H1 (cell line): Measurements from ENCODE around the gene CCDC171. TPM values are rescaled to one million over a fixed set of nuclear protein-coding genes. Genes with fewer than 3 reads are reported as not detected.
A peak's percentile ranks its signal among the peaks of the same experiment; 100 is the strongest.

Experiments
- CTCF ChIA-PET: fragments of 300-600 bp; sonication (Branson Sonifier 250); formaldehyde crosslinking; loops from one replicate; lab custom pipeline; 2021; ENCODE audit not compliant: partially characterized antibody; lab: Charles Lee
- POLR2A ChIA-PET: fragments of 300-600 bp; sonication (Branson Sonifier 250); formaldehyde crosslinking; loops from one replicate; lab custom pipeline; 2021; ENCODE audit warnings: inconsistent platforms; ENCODE audit not compliant: partially characterized antibody; lab: Charles Lee
- DNase-seq, 2 experiments: peaks; one replicate each; pipeline versions ENCODE4 v3.0.0 to v3.0.0-alpha.2; 2010 to 2022; ENCODE audit warnings: low spot score in 2 of 2, low read depth in 1 of 2, mixed read lengths in 1 of 2
- FAIRE-seq: peaks from 2 replicates; lab custom pipeline; 2011; peaks lifted over from hg19 to GRCh38; lab: Jason Lieb, UNC
- H2AFZ ChIP-seq: 2 replicates; pipeline ENCODE4 v1.8.1; 2012; ENCODE audit warnings: low read length, inconsistent platforms
- H2AK5ac ChIP-seq: 2 replicates; pipeline ENCODE4 v1.6.1; 2013; ENCODE audit warnings: low read depth, low read length
- H2BK120ac ChIP-seq: replicated peaks from 2 replicates; pipeline ENCODE3; 2013; ENCODE audit warnings: low read depth, low read length, inconsistent platforms
- H2BK12ac ChIP-seq: 2 replicates; pipeline ENCODE4 v1.6.1; 2013; ENCODE audit warnings: low read depth, low read length
- H2BK15ac ChIP-seq: 2 replicates; pipeline ENCODE4 v1.6.1; 2013; ENCODE audit warnings: low read length
- H2BK20ac ChIP-seq: 2 replicates; pipeline ENCODE4 v1.6.1; 2013; ENCODE audit warnings: low read length
- H2BK5ac ChIP-seq: 2 replicates; pipeline ENCODE4 v1.6.1; 2013; ENCODE audit warnings: low read depth, low read length
- H3K14ac ChIP-seq: 2 replicates; pipeline ENCODE4 v1.6.1; 2013; ENCODE audit warnings: inconsistent platforms; ENCODE audit not compliant: insufficient read length
- H3K18ac ChIP-seq: 2 replicates; pipeline ENCODE4 v1.6.1; 2013; ENCODE audit warnings: low read length; ENCODE audit errors: extremely low read depth
- H3K23ac ChIP-seq: 2 replicates; pipeline ENCODE4 v1.6.1; 2013; ENCODE audit warnings: inconsistent platforms; ENCODE audit not compliant: insufficient read length
- H3K23me2 ChIP-seq: 2 replicates; pipeline ENCODE4 v1.6.1; 2013; ENCODE audit warnings: low read depth, low read length
- H3K27ac ChIP-seq: 2 replicates; pipeline ENCODE4 v1.6.1; 2011; ENCODE audit warnings: low read depth, low read length, inconsistent platforms
- H3K27me3 ChIP-seq, 4 experiments: replicated peaks in 1 of 4; 1 replicate in 1 of 4; 2 replicates in 3 of 4; pipeline versions ENCODE4 v1.6.1 to v1.8.1; 2011 to 2013; ENCODE audit warnings: low read length in 3 of 4, mild to moderate bottlenecking in 3 of 4, inconsistent platforms in 2 of 4, mixed read lengths in 2 of 4, moderate library complexity in 1 of 4; ENCODE audit not compliant: control insufficient read depth in 3 of 4, insufficient read depth in 3 of 4; ENCODE audit errors: extremely low read depth in 1 of 4
- H3K36me3 ChIP-seq, 4 experiments: 2 replicates each; pipeline versions ENCODE4 v1.6.1 to v1.8.1; 2011 to 2013; ENCODE audit warnings: mild to moderate bottlenecking in 4 of 4, low read length in 3 of 4, moderate library complexity in 2 of 4, control low read depth in 1 of 4, inconsistent platforms in 1 of 4; ENCODE audit not compliant: insufficient read depth in 4 of 4, control insufficient read depth in 2 of 4
- H3K4ac ChIP-seq: replicated peaks from 2 replicates; pipeline ENCODE3; 2013; ENCODE audit warnings: low read length, low read depth, mixed read lengths, inconsistent platforms; ENCODE audit not compliant: insufficient read length
- H3K4me1 ChIP-seq, 4 experiments: replicated peaks in 1 of 4; 1 replicate in 1 of 4; 2 replicates in 3 of 4; pipeline versions ENCODE4 v1.6.1 to v1.8.1; 2011 to 2013; ENCODE audit warnings: low read length in 3 of 4, inconsistent platforms in 2 of 4, mixed read lengths in 1 of 4; ENCODE audit not compliant: insufficient read depth in 4 of 4, control insufficient read depth in 3 of 4
- H3K4me2 ChIP-seq, 2 experiments: 2 replicates each; pipeline versions ENCODE4 v1.6.1 to v1.8.1; 2011 to 2013; ENCODE audit warnings: low read depth in 2 of 2, low read length in 2 of 2, control low read depth in 1 of 2, inconsistent platforms in 1 of 2, mild to moderate bottlenecking in 1 of 2; ENCODE audit not compliant: insufficient read depth in 1 of 2
- H3K4me3 ChIP-seq, 4 experiments: fragments of 200-600, 300-600 bp in 1 of 4; sonication (generic), shearing (Covaris generic), sonication (Bioruptor Twin) in 1 of 4; 2 replicates each; pipeline versions ENCODE4 v1.5.1 to v1.8.1; 2011 to 2016; ENCODE audit warnings: low read length in 4 of 4, low read depth in 3 of 4, control low read depth in 2 of 4, inconsistent platforms in 2 of 4, mild to moderate bottlenecking in 2 of 4, mixed read lengths in 1 of 4, moderate library complexity in 1 of 4; ENCODE audit not compliant: insufficient read depth in 2 of 4; ENCODE audit errors: extremely low read depth in 1 of 4
- H3K56ac ChIP-seq: replicated peaks from 2 replicates; pipeline ENCODE3; 2013; ENCODE audit warnings: low read depth, mild to moderate bottlenecking, mixed read lengths, low read length, inconsistent platforms; ENCODE audit not compliant: insufficient read length
- H3K79me1 ChIP-seq: 2 replicates; pipeline ENCODE4 v1.6.1; 2013; ENCODE audit warnings: low read depth, low read length, control low read depth
- H3K79me2 ChIP-seq, 2 experiments: 2 replicates each; pipeline versions ENCODE4 v1.6.1 to v1.8.1; 2012 to 2013; ENCODE audit warnings: low read length in 2 of 2, mild to moderate bottlenecking in 2 of 2, inconsistent platforms in 1 of 2; ENCODE audit not compliant: insufficient read depth in 2 of 2, control insufficient read depth in 1 of 2
- H3K9ac ChIP-seq, 4 experiments: replicated peaks in 1 of 4; 1 replicate in 1 of 4; 2 replicates in 3 of 4; pipeline versions ENCODE4 v1.6.1 to v1.8.1; 2011 to 2013; ENCODE audit warnings: low read depth in 3 of 4, low read length in 3 of 4, control low read depth in 2 of 4, mild to moderate bottlenecking in 2 of 4, moderate library complexity in 2 of 4, inconsistent platforms in 1 of 4; ENCODE audit errors: extremely low read depth in 1 of 4
- H3K9me3 ChIP-seq, 2 experiments: 2 replicates each; pipeline versions ENCODE4 v1.6.1 to v1.8.1; 2012 to 2013; ENCODE audit warnings: mild to moderate bottlenecking in 2 of 2, moderate library complexity in 2 of 2, control low read depth in 1 of 2, inconsistent platforms in 1 of 2, low read depth in 1 of 2, low read length in 1 of 2, mixed read lengths in 1 of 2; ENCODE audit not compliant: insufficient read depth in 2 of 2
- H4K20me1 ChIP-seq, 2 experiments: replicated peaks in 1 of 2; 2 replicates each; pipeline versions ENCODE3 to v1.8.1; 2011 to 2013; ENCODE audit warnings: inconsistent platforms in 2 of 2, low read length in 2 of 2, mild to moderate bottlenecking in 1 of 2; ENCODE audit not compliant: insufficient read depth in 2 of 2, control insufficient read depth in 1 of 2
- H4K5ac ChIP-seq: 2 replicates; pipeline ENCODE4 v1.6.1; 2013; ENCODE audit warnings: low read length, low read depth, mixed read lengths, inconsistent platforms; ENCODE audit not compliant: insufficient read length
- H4K8ac ChIP-seq: 2 replicates; pipeline ENCODE4 v1.8.0; 2013; ENCODE audit warnings: mild to moderate bottlenecking, moderate library complexity, low read length, inconsistent platforms; ENCODE audit not compliant: insufficient read depth; ENCODE audit errors: extremely low read depth
- H4K91ac ChIP-seq: replicated peaks from 2 replicates; pipeline ENCODE3; 2013; ENCODE audit warnings: low read length, mixed read lengths, inconsistent platforms; ENCODE audit not compliant: insufficient read length
- EP300 ChIP-seq, 2 experiments: IDR thresholded peaks; 1 replicate in 1 of 2; 2 replicates in 1 of 2; pipeline ENCODE4 v1.6.1; 2011 to 2012; ENCODE audit warnings: low read depth in 2 of 2, low read length in 2 of 2, mild to moderate bottlenecking in 2 of 2, borderline replicate concordance in 1 of 2, inconsistent platforms in 1 of 2, moderate library complexity in 1 of 2
- GABPA ChIP-seq: IDR thresholded peaks from 2 replicates; pipeline ENCODE4 v1.6.1; 2011; ENCODE audit warnings: mild to moderate bottlenecking, low read length, moderate library complexity, borderline replicate concordance; ENCODE audit not compliant: insufficient read depth
- PHF8 ChIP-seq: fragments of 200-600 bp; sonication (generic); conservative IDR thresholded peaks from 2 replicates; pipeline ENCODE4 v1.7.1; 2012; ENCODE audit warnings: low read depth, mild to moderate bottlenecking, inconsistent platforms, low read length, moderate library complexity
- POLR2AphosphoS5 ChIP-seq: IDR thresholded peaks from 2 replicates; pipeline ENCODE4 v1.6.1; 2011; ENCODE audit warnings: low read depth, low read length
- RBBP5 ChIP-seq: IDR thresholded peaks from 2 replicates; pipeline ENCODE4 v1.7.1; 2012; ENCODE audit warnings: low read depth, mild to moderate bottlenecking, inconsistent platforms, low read length, moderate library complexity, borderline replicate concordance
- SIX5 ChIP-seq: IDR thresholded peaks from 2 replicates; pipeline ENCODE4 v1.6.1; 2011; ENCODE audit warnings: mild to moderate bottlenecking, low read depth, low read length
- TAF7 ChIP-seq: optimal IDR thresholded peaks from 2 replicates; pipeline ENCODE3; 2011; ENCODE audit warnings: low read depth, mild to moderate bottlenecking, inconsistent platforms, low read length, moderate library complexity, borderline replicate concordance
- TBP ChIP-seq: IDR thresholded peaks from 2 replicates; pipeline ENCODE4 v1.6.1; 2011; ENCODE audit warnings: low read depth, low read length, improper control_type of control experiment
- USF2 ChIP-seq: IDR thresholded peaks from 2 replicates; pipeline ENCODE4 v1.6.1; 2011; ENCODE audit warnings: low read length, improper control_type of control experiment
- YY1 ChIP-seq: IDR thresholded peaks from 2 replicates; pipeline ENCODE4 v1.6.1; 2011; ENCODE audit warnings: low read depth, mild to moderate bottlenecking, low read length
- WGBS, 2 experiments: shearing (Covaris generic) in 1 of 2; methylation state at CpG; one replicate each; pipeline versions ENCODE4 v1.1.6 to v1.1.7; 2013 to 2015; ENCODE audit warnings: low lambda C conversion rate in 2 of 2, mixed read lengths in 2 of 2, inconsistent platforms in 1 of 2, low coverage in 1 of 2, missing lambda C conversion rate in 1 of 2; ENCODE audit not compliant: insufficient replicate concordance in 2 of 2, insufficient coverage in 1 of 2, insufficient read length in 1 of 2; ENCODE audit errors: extremely low coverage in 1 of 2, missing lambda C conversion rate in 1 of 2; 5-methylcytosine and 5-hydroxymethylcytosine counted together
- polyA plus RNA-seq, 7 experiments: library from polyadenylated mRNA; depleted of rRNA in 3 of 7; stranded (reverse) in 5 of 7; unstranded in 2 of 7; fragments of >200 nt in 5 of 7; fragments of 200-250 nt in 2 of 7; gene quantifications; 1 replicate in 5 of 7; 2 replicates in 1 of 7; 4 replicates in 1 of 7; pipeline versions ENCODE4 v1.2.1 to v1.2.3, GENCODE V29; 2011 to 2013; ENCODE audit warnings: missing spikeins in 2 of 7, mixed read lengths in 2 of 7
- total RNA-seq: library from RNA; stranded (reverse); fragmentation: NEBNext Ultra II Directional; extraction: Animal tissue kit (Norgen Biotek cat#: 25700); gene quantifications from 2 replicates; pipeline ENCODE4 v1.2.1, GENCODE V29; 2021
- TF ChIP-seq, protein P1 (sequence below): IDR thresholded peaks from 2 replicates; pipeline ENCODE4 v1.6.1; 2011; ENCODE audit warnings: low read depth, mild to moderate bottlenecking, low read length; ENCODE audit not compliant: insufficient read depth

CCDC171 gene
- total and polyA plus RNA-seq, 2 of the 8 experiments (the other 6 are each of a cell fraction or from before 2014, with no cell fraction given): 0.83 to 2.3 TPM

GRCh38 chr9:15576350-15577050 is 23.7 kb downstream of the CCDC171 start:
- Histone ChIP-seq H4K91ac (no peak overlapping the region), H3K9me3 (no peaks in the 10 kb centered on the region), H3K79me1 (no peaks in the 10 kb centered on the region), H3K14ac (no peak overlapping the region), H4K5ac (no peak overlapping the region), H2BK12ac (no peak overlapping the region), H3K23ac (no peak overlapping the region), H3K4ac (no peak overlapping the region), H3K18ac (no peak overlapping the region), H2BK120ac (no peak overlapping the region), H3K23me2 (no peaks in the 10 kb centered on the region), H2BK20ac (no peak overlapping the region), H3K4me1 (no peaks in the 10 kb centered on the region), H4K8ac (no peak overlapping the region), H2AK5ac (no peak overlapping the region), H2BK15ac (no peak overlapping the region), H3K27me3 (no peaks in the 10 kb centered on the region), H3K36me3 (no peaks in the 10 kb centered on the region), H3K4me3 (no peak overlapping the region), H3K9ac (no peak overlapping the region), H3K79me2 (no peaks in the 10 kb centered on the region), H3K27ac (no peak overlapping the region), H4K20me1 (no peaks in the 10 kb centered on the region), H3K56ac (no peak overlapping the region), H3K4me2 (no peak overlapping the region), H2BK5ac (no peak overlapping the region), H2AFZ (no peak overlapping the region)
- FAIRE-seq: peak; percentile 60
- ChIA-PET CTCF (interaction anchor here (1.1 kb wide), 1 partner anchor 63 kb away, joined by 4 read pairs; no protein-coding TSS in a partner anchor), POLR2A (no interaction called here)
- 93% methylated on average over 8 of the region's 8 CpGs; no CpG with 5 or more reads in 1 of the 2 experiments for WGBS, 2 experiments
- no peak for DNase-seq
- TF ChIP-seq EP300 (IDR thresholded peaks at IDR 0.05; ENCODE audit: borderline replicate concordance in 1 of 2, low read depth in 2 of 2, low read length in 2 of 2) (no peak), USF2 (no peak), TBP (no peak), RBBP5 (no peak), TAF7 (no peak), YY1 (no peak), GABPA (no peak), SIX5 (no peak), PHF8 (no peak), POLR2AphosphoS5 (no peak)
- TF ChIP-seq, protein P1, sequence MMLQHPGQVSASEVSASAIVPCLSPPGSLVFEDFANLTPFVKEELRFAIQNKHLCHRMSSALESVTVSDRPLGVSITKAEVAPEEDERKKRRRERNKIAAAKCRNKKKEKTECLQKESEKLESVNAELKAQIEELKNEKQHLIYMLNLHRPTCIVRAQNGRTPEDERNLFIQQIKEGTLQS: no peak
